IgD-negative memory B cell (primary cell): ENCODE results near the gene ZNF584. TPM values are rescaled to one million over a fixed set of nuclear protein-coding genes. Genes with fewer than 3 reads are reported as not detected.
A peak's percentile ranks its signal among the peaks of the same experiment; 100 is the strongest.

Source experiments
- H3K27ac Mint-ChIP-seq, 3 donors: one replicate each; pipeline ENCODE4 v1.8.0; 2020 to 2022; ENCODE audit warnings: mild to moderate bottlenecking in 3 of 3, mixed read lengths in 3 of 3, moderate library complexity in 1 of 3
- H3K27me3 Mint-ChIP-seq: one replicate; pipeline ENCODE4 v1.8.0; 2021; ENCODE audit warnings: mixed read lengths
- H3K36me3 Mint-ChIP-seq: one replicate; pipeline ENCODE4 v1.8.0; 2020; ENCODE audit warnings: mild to moderate bottlenecking, mixed read lengths
- H3K4me1 Mint-ChIP-seq, 3 donors: one replicate each; pipeline ENCODE4 v1.8.0; 2020 to 2022; ENCODE audit warnings: mixed read lengths in 3 of 3, mild to moderate bottlenecking in 1 of 3
- H3K4me3 Mint-ChIP-seq, 4 donors: one replicate each; pipeline ENCODE4 v1.8.0; 2020 to 2022; ENCODE audit warnings: mild to moderate bottlenecking in 4 of 4, mixed read lengths in 4 of 4, moderate library complexity in 3 of 4
- H3K9me3 Mint-ChIP-seq, 3 donors: one replicate each; pipeline ENCODE4 v1.8.0; 2020 to 2021; ENCODE audit warnings: mixed read lengths in 3 of 3, mild to moderate bottlenecking in 1 of 3
- polyA plus RNA-seq: library from polyadenylated mRNA; unstranded; fragments of 300-500 nt; fragmentation: Illumina TruSeq; gene quantifications from one replicate; pipeline ENCODE4 v1.2.3, GENCODE V29; 2021

The ZNF584 gene
- polyA plus RNA-seq, 1 donor from 2014 or later = 3.5 TPM

DNA sequence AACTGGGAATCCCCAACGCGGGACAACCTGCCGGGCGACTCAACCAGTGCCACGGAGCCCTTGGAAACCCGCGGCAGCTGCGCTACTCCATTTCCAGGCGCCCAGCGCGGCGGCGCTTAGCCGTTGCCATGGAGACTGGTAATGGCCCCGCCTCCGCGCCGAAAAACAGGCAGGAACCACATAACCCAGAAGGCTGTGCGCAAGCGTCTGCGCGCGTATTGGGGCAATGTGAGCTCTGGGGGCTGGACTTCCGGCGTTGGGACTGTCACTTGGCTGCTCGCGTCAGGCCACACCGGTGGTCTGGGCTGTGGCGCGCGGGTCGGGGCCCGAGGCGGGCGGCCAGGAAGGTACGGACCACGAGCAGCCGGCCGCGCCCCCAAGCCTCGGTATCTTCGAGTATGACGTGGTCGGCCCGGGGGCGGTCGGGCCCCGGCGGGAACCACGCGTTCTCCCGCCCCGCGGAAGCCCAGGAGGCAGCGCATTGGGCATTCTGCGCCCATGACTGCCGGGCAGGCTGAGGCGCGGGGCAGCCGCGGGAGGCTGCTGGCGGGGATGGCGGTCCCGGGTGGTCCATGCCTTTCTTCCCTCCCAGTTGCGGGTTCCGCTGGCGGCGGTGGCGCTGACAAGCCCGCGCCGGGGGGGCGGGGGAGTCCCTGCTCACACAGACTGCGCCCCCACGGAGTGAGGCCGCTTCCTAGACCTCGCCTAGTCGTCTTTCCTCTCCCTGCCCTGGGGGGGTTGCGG, 43.1 kb downstream of the ZNF584 start, which contains the start of gene ZNF324B:
TSS of gene ZNF324B (plus strand) at position 265 of the 744 bp plus-strand sequence. CDS start 2,080 bp downstream, outside the sequence.
- peak within 1 kb of the TSS in 2 of 3 donors; percentile 80 to 87 for H3K27ac Mint-ChIP-seq
- peaks cover 10 to 15% (median 11%) of the 10 kb centered on the region in 3 donors for H3K4me1 Mint-ChIP-seq
- peaks cover 10% of the 10 kb centered on the region for H3K27me3 Mint-ChIP-seq
- H3K36me3 Mint-ChIP-seq = peaks cover 3% of the 10 kb centered on the region
- peaks cover 3 to 6% (median 4%) of the 10 kb centered on the region in 3 donors for H3K9me3 Mint-ChIP-seq
- H3K4me3 Mint-ChIP-seq = peak within 1 kb of the TSS; percentile 82 to 95 (median 92)

DNA sequence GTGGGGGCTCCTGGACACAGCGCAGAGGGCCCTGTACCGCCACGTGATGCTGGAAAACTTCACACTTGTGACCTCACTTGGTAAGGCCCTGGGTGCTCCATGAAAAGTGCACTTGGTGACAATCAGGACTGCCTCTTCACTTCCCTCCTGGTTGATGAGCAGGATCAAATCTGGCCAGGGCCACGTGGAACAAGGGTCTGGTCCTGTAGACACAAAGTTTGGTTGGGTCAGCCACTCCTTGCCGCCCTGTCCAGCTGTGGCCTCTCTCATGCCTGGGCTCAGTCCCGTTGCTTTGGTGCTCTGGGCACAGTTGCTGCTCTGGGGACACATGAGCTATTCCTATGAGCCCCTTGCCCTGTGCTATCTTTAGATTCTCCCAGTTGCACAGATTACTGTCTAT, 45.3 kb downstream of the ZNF584 start:
- peak overlapping the region in 1 of 3 donors; percentile 37 for H3K27ac Mint-ChIP-seq
- H3K4me1 Mint-ChIP-seq = peaks cover 10 to 18% (median 14%) of the 10 kb centered on the region in 3 donors
- peaks cover 2% of the 10 kb centered on the region for H3K27me3 Mint-ChIP-seq
- peak overlapping the region in 3 of 4 donors; percentile 69 to 95 (median 78) for H3K4me3 Mint-ChIP-seq
- H3K36me3 Mint-ChIP-seq = peaks cover 12% of the 10 kb centered on the region
- peaks cover 0 to 1% (median 0%) of the 10 kb centered on the region in 3 donors for H3K9me3 Mint-ChIP-seq

DNA sequence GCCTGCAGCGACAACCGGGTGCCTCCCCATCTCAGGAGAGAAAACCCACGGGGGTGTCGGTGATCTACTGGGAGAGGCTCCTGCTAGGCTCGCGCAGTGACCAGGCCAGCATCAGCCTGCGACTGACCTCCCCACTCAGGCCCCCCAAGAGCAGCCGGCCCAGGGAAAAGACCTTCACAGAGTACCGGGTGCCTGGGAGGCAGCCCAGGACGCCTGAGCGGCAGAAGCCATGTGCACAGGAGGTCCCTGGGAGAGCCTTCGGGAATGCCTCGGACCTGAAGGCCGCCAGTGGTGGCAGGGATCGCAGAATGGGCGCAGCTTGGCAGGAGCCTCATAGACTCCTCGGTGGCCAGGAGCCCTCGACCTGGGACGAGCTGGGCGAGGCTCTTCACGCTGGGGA, 46.9 kb downstream of the ZNF584 start:
- H3K9me3 Mint-ChIP-seq = peaks cover 0 to 1% (median 0%) of the 10 kb centered on the region in 3 donors
- H3K36me3 Mint-ChIP-seq = peaks cover 14% of the 10 kb centered on the region
- H3K27me3 Mint-ChIP-seq = peaks cover 2% of the 10 kb centered on the region
- H3K27ac Mint-ChIP-seq = no peak overlapping the region
- H3K4me1 Mint-ChIP-seq = peaks cover 10 to 18% (median 14%) of the 10 kb centered on the region in 3 donors
- H3K4me3 Mint-ChIP-seq = peak overlapping the region in 1 of 4 donors; percentile 26

DNA sequence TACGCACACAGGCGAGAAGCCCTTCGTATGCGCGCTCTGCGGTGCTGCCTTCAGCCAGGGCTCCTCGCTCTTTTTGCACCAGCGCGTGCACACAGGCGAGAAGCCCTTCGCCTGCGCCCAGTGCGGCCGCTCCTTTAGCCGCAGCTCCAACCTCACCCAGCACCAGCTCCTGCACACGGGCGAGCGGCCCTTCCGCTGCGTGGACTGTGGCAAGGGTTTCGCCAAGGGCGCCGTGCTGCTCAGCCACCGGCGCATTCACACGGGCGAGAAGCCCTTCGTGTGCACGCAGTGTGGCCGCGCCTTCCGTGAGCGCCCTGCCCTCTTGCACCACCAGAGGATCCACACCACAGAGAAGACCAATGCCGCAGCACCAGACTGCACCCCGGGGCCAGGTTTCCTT, 47.7 kb downstream of the ZNF584 start:
- Mint-ChIP-seq H3K4me1 (peaks cover 3 to 12% (median 10%) of the 10 kb centered on the region in 3 donors), H3K36me3 (peaks cover 14% of the 10 kb centered on the region), H3K27ac (no peak overlapping the region), H3K27me3 (peaks cover 1% of the 10 kb centered on the region), H3K4me3 (no peak overlapping the region), H3K9me3 (peaks cover 0 to 1% (median 0%) of the 10 kb centered on the region in 3 donors)

DNA sequence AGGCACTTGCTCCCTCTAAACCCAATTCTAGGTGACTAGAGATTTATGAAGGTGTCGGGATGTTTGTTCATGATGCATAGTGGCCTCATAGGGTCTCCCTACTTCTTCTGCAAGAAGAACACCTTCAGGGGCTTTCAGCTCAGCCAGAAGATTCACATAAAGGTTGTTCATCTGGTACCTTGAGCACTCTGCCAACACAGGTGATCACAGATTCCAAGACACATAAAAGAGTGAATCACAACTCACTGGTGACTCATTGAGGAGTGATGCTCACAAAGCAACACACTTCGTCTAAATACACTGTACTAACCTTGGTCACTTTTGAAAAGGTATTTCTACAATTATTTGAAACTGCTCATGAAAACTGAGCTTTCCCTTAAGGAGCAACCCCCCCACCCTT, 51.6 kb downstream of the ZNF584 start:
- Mint-ChIP-seq H3K4me3 (no peak overlapping the region), H3K27me3 (no peaks in the 10 kb centered on the region), H3K4me1 (peaks cover 0 to 3% (median 2%) of the 10 kb centered on the region in 3 donors), H3K9me3 (no peaks in the 10 kb centered on the region), H3K36me3 (peaks cover 11% of the 10 kb centered on the region), H3K27ac (no peak overlapping the region)

DNA sequence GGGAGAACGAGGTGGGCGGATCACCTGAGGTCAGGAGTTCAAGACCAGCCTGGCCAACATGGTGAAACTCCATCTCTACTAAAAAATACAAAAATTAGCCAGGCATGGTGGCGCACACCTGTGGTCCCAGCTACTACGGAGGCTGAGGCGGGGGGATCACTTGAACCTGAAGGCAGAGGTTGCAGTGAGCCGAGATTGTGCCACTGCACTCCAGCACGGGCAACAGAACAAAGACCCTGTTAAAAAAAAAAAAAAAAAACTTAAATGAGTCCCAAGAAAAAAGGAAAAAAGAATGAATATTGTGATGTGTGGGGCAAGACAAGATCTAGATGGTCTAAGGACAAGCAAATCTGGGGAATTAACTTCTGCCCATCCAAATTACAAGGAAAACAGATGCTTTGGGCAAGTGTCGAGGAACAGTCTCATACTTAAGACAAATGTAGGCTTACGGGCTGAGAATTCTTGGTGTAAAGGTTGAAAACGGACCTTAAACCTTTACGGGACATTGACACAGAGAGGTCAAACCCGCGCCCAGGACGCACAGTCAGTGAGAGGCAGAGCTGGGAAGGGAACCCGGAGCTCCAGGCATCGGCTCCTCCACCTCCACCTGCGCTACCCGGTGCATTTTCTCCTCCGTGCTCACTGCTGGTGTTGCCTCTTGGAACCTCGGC, 57.8 kb downstream of the ZNF584 start:
- Mint-ChIP-seq H3K27me3 (no peaks in the 10 kb centered on the region), H3K36me3 (no peaks in the 10 kb centered on the region), H3K27ac (peak overlapping the region; percentile 67 to 94 (median 89)), H3K4me1 (peaks cover 7 to 17% (median 17%) of the 10 kb centered on the region in 3 donors), H3K9me3 (peaks cover 0 to 2% (median 0%) of the 10 kb centered on the region in 3 donors), H3K4me3 (peak overlapping the region; percentile 84 to 95 (median 94))

DNA sequence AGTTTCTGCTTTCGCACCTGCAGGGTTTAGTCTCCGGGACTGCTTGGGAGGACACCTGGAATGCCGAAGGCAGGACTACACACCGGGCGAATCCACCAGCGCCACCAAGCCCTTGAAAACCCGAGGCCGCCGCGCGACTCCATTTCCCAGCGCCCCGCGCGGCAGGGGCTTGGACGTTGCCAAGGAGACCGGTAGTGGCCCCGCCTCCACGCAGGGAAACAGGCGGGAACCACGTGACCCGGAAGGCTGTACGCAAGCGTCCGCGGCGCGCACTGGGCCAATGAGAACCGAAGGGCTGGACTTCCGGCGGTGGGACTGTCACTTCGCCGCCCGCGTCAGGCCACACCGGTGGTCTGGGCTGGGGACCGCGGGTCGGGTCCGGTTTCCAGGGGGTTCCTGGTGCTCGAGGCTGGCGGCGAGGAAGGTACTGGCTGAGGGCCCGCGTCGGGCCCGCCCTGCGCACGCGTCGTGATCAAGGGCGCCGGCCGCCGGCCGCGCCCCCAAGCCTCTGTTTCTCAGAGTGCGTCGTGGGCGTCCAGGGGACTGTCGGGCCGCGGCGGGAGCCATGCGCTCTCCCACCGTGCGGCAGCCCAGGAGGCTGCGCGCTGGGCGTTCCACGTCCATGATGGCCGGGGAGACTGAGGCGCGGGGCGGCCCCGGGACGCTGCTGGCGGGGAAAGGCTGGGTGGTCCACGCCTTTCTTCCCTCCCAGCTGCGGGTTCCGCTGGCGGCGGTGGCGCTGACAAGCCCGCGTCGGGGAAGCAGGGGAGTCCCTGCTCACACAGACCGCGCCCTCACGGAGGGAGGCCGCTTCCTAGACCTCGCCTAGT, 58.5 kb downstream of the ZNF584 start, which contains the start of gene ZNF324:
TSS of gene ZNF324 (plus strand) at position 321 of the 830 bp plus-strand sequence. CDS start 2,106 bp downstream, outside the sequence.
- H3K4me1 Mint-ChIP-seq = peaks cover 7 to 17% (median 17%) of the 10 kb centered on the region in 3 donors
- H3K27ac Mint-ChIP-seq = peak within 1 kb of the TSS; percentile 67 to 94 (median 89)
- peak within 1 kb of the TSS; percentile 84 to 95 (median 94) for H3K4me3 Mint-ChIP-seq
- H3K27me3 Mint-ChIP-seq = no peaks in the 10 kb centered on the region
- H3K9me3 Mint-ChIP-seq = peaks cover 0 to 2% (median 0%) of the 10 kb centered on the region in 3 donors
- no peaks in the 10 kb centered on the region for H3K36me3 Mint-ChIP-seq

Other genes with a start within 250 kb of the ZNF584 start
- 45.1 TPM for gene ZNF274, start 225.6 kb upstream of the ZNF584 start, polyA plus RNA-seq
- 32.4 TPM for gene ZNF544, start 179.7 kb upstream of the ZNF584 start, polyA plus RNA-seq
- gene ZNF8, start 129.7 kb upstream of the ZNF584 start, polyA plus RNA-seq = 0.98 TPM
- 76.1 TPM for gene ERVK3-1, start 103.3 kb upstream of the ZNF584 start, polyA plus RNA-seq
- gene ZSCAN22, start 81.7 kb upstream of the ZNF584 start, polyA plus RNA-seq = 2.9 TPM
- gene A1BG, start 55.2 kb upstream of the ZNF584 start, polyA plus RNA-seq = 70.2 TPM
- gene ZNF497, start 45.9 kb upstream of the ZNF584 start, polyA plus RNA-seq = 2.1 TPM
- gene ZNF837, start 27.6 kb upstream of the ZNF584 start, polyA plus RNA-seq = 8.0 TPM
- 1,545 TPM for gene RPS5, start 21.4 kb upstream of the ZNF584 start, polyA plus RNA-seq
- not detected for gene RNF225, start 13.0 kb upstream of the ZNF584 start, polyA plus RNA-seq
- gene ZNF132, start 31.5 kb downstream of the ZNF584 start, polyA plus RNA-seq = 0.53 TPM
- gene ZNF324B, start 43.0 kb downstream of the ZNF584 start, polyA plus RNA-seq = 1.6 TPM
- 12.4 TPM for gene ZNF324, start 58.4 kb downstream of the ZNF584 start, polyA plus RNA-seq
- gene ZNF446, start 67.7 kb downstream of the ZNF584 start, polyA plus RNA-seq = 6.7 TPM
- gene SLC27A5, start 103.3 kb downstream of the ZNF584 start, polyA plus RNA-seq = 10.3 TPM
- 7.6 TPM for gene ZBTB45, start 111.2 kb downstream of the ZNF584 start, polyA plus RNA-seq
- 38.9 TPM for gene TRIM28, start 135.4 kb downstream of the ZNF584 start, polyA plus RNA-seq
- 160 TPM for gene CHMP2A, start 146.5 kb downstream of the ZNF584 start, polyA plus RNA-seq
- gene UBE2M, start 150.0 kb downstream of the ZNF584 start, polyA plus RNA-seq = 10.0 TPM
- 11.5 TPM for gene MZF1, start 164.7 kb downstream of the ZNF584 start, polyA plus RNA-seq